CD4-positive, alpha-beta T cell treated with Interferon gamma for 1 hour (primary cell): ENCODE results near the gene EFNA1.
A peak's percentile ranks its signal among the peaks of the same experiment; 100 is the strongest.
"Not testable (repeated sequence)": the region's sequence is repeated elsewhere in the genome, so short reads cannot be mapped to it uniquely, and the experiment has no call there.

ENCODE experiments used
- DNase-seq: peaks from one replicate; pipeline ENCODE4 v3.0.0-alpha.2; 2020

The EFNA1 gene

GRCh38 chr1:155125511-155125945 is 2.1 kb upstream of the EFNA1 start:
- DNase-seq: no peak

- no peak for DNase-seq
These were observed 1.6 kb upstream of the EFNA1 start for GRCh38 chr1:155125946-155126555.

DNA sequence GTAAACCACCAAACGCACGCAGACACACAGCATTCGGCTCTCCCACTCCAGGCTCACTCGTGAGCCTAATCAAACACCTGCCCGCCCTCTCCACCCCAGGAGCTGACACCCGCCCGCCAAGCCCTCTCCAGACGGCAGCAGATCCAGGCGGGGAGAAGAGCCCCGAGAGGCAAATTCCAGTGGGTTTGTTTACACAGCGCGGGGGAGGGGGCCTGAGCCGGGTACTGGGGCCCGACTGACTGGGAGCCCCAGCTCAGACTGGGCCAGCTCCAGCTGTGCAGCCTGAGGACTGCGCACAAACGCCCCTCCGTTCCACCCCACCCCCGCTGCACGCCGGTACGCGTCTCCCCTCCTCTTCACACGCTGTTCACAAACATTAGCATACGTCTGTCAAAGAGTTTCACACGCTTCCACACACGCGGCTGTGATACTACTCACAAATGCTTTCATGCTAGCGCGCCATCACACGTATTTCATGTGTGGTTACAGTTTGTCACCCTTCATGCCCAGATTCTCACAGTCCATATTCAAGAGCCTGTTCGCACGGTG is 1.0 kb upstream of the EFNA1 start:
- DNase-seq: peak; percentile 19

- DNase-seq: no peak
These were observed 485 bp downstream of the EFNA1 start for GRCh38 chr1:155127967-155128754.

DNA sequence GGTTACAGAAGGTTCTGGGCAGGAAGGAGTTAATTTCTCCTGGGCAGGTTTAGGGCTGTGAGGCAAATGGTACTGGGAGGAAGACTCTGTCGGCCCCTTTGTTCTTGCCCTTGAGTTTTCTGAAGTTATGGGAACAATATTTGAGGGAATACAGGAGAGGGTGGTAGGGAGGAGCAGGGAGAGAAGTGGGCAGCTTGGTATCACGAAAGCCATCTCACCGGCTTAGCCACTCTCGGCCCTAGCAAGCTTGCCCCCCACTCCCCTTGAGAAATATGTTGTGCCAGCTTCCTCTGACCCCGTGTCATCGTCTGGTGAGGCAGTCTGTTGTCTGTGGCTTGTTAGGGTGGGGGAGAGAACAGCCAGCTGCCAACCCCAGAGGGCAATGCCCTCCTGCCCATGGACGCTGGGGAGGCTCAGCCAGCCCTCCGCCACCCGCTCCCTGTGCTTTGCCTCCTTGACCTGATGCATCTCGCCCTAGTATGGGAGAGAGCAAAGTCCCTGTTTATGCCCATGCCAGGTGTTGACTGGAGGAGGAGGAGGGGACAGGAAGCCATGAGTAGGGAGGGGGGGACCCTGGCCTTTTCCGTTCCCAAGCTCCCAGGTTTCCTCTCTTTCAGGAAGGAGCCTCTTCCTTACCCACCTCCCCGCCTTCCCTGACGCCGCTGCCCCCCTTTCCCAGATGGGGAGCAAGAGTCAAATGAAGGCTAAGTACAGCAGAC is 1.2 kb downstream of the EFNA1 start:
- no peak for DNase-seq

GRCh38 chr1:155130272-155131006 is 2.8 kb downstream of the EFNA1 start:
- no peak for DNase-seq

DNA sequence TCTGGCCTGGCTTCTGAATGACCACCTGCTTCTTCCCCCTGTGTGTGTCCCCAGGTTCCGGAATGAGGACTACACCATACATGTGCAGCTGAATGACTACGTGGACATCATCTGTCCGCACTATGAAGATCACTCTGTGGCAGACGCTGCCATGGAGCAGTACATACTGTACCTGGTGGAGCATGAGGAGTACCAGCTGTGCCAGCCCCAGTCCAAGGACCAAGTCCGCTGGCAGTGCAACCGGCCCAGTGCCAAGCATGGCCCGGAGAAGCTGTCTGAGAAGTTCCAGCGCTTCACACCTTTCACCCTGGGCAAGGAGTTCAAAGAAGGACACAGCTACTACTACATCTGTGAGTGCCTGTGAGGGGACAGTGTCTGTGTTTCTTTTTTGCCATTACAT is 3.6 kb downstream of the EFNA1 start:
- no peak for DNase-seq

DNA sequence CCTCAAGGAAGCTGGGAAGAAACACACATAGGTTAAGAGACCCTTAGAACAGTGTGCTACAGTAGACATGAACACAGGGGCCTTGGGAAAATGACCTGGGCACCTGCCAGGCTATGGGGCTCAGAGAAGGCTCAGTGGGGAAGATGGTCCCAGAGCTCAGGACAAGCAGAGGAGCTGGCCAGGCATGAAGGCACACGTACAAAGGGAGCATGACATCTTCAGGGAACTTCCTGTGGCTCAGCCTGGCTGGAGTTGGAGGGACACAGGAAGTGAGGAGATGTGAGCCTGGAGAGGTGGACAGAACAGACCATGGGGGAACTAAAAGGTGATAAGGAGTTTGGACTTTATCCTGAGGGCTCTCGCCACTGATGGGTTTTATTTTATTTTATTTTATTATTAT is 4.2 kb downstream of the EFNA1 start:
- no peak for DNase-seq

- DNase-seq: no peak
These were observed 6.2 kb downstream of the EFNA1 start for GRCh38 chr1:155133799-155134281.

DNA sequence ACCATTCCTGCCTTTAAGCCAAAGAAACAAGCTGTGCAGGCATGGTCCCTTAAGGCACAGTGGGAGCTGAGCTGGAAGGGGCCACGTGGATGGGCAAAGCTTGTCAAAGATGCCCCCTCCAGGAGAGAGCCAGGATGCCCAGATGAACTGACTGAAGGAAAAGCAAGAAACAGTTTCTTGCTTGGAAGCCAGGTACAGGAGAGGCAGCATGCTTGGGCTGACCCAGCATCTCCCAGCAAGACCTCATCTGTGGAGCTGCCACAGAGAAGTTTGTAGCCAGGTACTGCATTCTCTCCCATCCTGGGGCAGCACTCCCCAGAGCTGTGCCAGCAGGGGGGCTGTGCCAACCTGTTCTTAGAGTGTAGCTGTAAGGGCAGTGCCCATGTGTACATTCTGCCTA is 6.6 kb downstream of the EFNA1 start:
- DNase-seq: no peak

- peak; percentile 71 for DNase-seq
These were observed 7.3 kb downstream of the EFNA1 start for GRCh38 chr1:155134880-155135414.

DNA sequence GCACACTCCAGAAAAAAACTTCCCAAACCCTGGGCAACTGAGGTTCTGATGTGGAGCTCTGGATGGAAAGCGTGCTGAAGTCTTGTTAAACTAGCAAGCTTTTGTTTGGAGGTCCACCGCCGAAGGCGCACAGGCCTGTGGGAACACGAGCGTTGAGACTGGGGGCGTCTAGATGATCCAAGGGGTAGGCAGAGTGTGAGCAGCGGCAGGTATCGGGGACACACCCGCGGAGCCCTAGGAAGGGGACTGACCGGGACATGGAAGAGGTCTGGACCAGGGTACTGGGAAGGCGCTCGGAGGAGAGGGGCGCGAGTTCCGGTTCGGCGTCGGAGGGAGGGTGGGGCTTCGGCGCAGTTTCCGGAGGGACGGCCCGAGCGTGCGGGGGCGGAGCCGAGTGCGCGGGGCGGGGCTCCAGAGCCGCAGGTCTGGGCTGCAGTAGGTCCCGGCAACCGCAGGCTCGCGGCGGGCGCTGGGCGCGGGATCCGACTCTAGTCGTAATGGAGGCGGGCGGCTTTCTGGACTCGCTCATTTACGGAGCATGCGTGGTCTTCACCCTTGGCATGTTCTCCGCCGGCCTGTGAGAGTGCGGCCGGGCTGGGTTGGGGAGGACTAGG is 7.8 kb downstream of the EFNA1 start, which contains the start of gene SLC50A1:
SLC50A1 (plus strand) TSS at position 438 of the 614 bp plus-strand sequence; CDS start at position 498, 60 bp downstream.
- DNase-seq: peak; percentile 94

DNA sequence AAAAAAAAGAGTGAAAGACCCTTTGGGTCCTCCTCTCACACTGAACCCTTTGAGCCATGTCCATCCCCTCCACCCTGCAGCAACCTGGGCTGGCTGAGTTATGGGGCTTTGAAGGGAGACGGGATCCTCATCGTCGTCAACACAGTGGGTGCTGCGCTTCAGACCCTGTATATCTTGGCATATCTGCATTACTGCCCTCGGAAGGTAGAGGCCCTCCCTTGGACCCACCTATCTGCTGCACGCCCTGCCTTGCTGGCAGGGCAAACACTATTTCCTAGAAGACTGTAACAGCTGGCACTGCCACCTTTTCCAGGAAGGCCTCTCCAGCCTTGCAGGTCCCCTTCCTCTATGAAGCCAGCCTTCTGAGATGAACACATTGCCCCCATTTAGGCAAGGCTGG is 9.1 kb downstream of the EFNA1 start:
- no peak for DNase-seq

GRCh38 chr1:155137154-155137949 is 9.7 kb downstream of the EFNA1 start:
- DNase-seq: no peak

- DNase-seq: peak; percentile 85
These were observed 12.4 kb downstream of the EFNA1 start, which contains the start of gene DPM3 for GRCh38 chr1:155139895-155140629. Gene DPM3 (minus strand): TSS chr1:155140531. CDS start chr1:155140240, 291 bp downstream.

- no peak for DNase-seq
These were observed 12.9 kb downstream of the EFNA1 start for GRCh38 chr1:155140630-155140953.

DNA sequence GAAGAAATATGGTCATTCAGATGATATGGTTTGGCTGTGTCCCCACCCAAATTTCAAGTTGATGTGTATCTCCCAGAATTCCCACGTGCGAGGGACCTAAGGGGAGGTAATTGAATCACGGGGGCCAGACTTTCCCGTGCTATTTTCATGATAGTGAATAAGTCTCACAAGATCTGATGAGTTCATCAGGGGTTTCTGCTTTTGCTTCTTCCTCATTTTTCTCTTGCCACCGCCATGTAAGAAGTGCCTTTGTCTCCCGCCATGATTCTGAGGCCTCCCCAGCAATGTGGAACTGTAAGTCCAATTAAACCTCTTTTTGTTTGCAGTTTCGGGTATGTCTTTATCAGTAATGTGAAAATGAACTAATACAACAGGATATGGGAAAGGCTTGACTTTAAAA is 14.1 kb downstream of the EFNA1 start:
- DNase-seq: no peak

GRCh38 chr1:155145491-155145890 is 17.8 kb downstream of the EFNA1 start:
- no peak for DNase-seq

- not testable (repeated sequence) for DNase-seq
These were observed 28.4 kb downstream of the EFNA1 start for GRCh38 chr1:155155996-155156643.

DNA sequence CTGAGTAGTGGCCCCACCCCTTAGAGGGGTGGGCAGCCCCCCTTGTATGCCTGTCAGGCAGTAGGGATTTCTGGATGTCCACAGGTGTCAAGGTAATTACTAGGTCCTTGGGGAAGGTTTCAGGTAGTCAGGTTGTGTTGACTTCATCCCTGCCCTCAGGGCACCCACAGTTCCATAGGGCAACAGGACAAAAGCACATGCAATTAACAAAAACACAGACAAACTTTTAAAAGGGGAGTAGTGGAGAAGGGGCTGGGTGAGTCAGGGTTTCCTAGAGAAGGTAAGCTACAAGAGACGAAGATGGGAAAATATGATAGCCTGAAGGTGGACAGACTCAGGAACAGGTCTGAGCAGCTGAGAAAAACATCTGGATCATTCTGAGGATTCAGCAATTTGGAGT is 31.3 kb downstream of the EFNA1 start:
- no peak for DNase-seq
